Liver (tissue), 9 donors: Measurements from ENCODE around the gene TMEM245. TPM values are rescaled to one million over a fixed set of nuclear protein-coding genes. Genes with fewer than 3 reads are reported as not detected.

ENCODE experiments used
- DNase-seq: peaks from one replicate; pipeline ENCODE4 v3.0.0-alpha.2; 2017; ENCODE audit warnings: low spot score
- H3K27ac ChIP-seq, 2 donors: one replicate each; pipeline ENCODE4 v1.7.0; 2013; ENCODE audit warnings: inconsistent platforms in 2 of 2, low read length in 2 of 2, control low read depth in 1 of 2, low read depth in 1 of 2, mild to moderate bottlenecking in 1 of 2
- H3K27me3 ChIP-seq, 4 donors: one replicate each; pipeline versions ENCODE4 v1.6.1 to v1.7.0; 2013; ENCODE audit warnings: low read length in 3 of 4, inconsistent platforms in 1 of 4, mild to moderate bottlenecking in 1 of 4, moderate library complexity in 1 of 4; ENCODE audit not compliant: control insufficient read depth in 4 of 4, insufficient read depth in 4 of 4
- H3K36me3 ChIP-seq, 4 donors: one replicate each; pipeline versions ENCODE4 v1.6.1 to v1.7.0; 2013; ENCODE audit warnings: low read length in 3 of 4, mild to moderate bottlenecking in 3 of 4, low read depth in 1 of 4, moderate library complexity in 1 of 4; ENCODE audit not compliant: control insufficient read depth in 4 of 4, insufficient read depth in 3 of 4
- H3K4me1 ChIP-seq, 4 donors: one replicate each; pipeline versions ENCODE4 v1.6.1 to v1.7.0; 2013; ENCODE audit warnings: low read length in 3 of 4, mild to moderate bottlenecking in 3 of 4, moderate library complexity in 1 of 4; ENCODE audit not compliant: control insufficient read depth in 4 of 4, insufficient read depth in 4 of 4
- H3K4me3 ChIP-seq, 3 donors: one replicate each; pipeline versions ENCODE4 v1.6.1 to v1.7.0; 2013; ENCODE audit warnings: low read length in 3 of 3, control low read depth in 1 of 3, low read depth in 1 of 3, mild to moderate bottlenecking in 1 of 3
- H3K9ac ChIP-seq, 2 donors: one replicate each; pipeline ENCODE4 v1.7.0; 2013; ENCODE audit warnings: low read length in 2 of 2, mild to moderate bottlenecking in 2 of 2, moderate library complexity in 2 of 2, control low read depth in 1 of 2, low read depth in 1 of 2
- H3K9me3 ChIP-seq, 4 donors: one replicate each; pipeline versions ENCODE4 v1.6.1 to v1.7.0; 2013; ENCODE audit warnings: low read length in 3 of 4; ENCODE audit not compliant: control insufficient read depth in 4 of 4
- EGR1 ChIP-seq, 2 donors: IDR thresholded peaks; 2 replicates each; pipeline ENCODE4 v1.6.1; 2016 to 2018; ENCODE audit warnings: antibody characterized with exemption in 2 of 2, low read depth in 2 of 2
- FOXA1 ChIP-seq: IDR thresholded peaks from 2 replicates; pipeline ENCODE4 v1.6.1; 2016; ENCODE audit warnings: antibody characterized with exemption
- HNF4A ChIP-seq, 2 donors: conservative IDR thresholded peaks; 2 replicates each; pipeline ENCODE4 v1.6.1; 2016; ENCODE audit warnings: antibody characterized with exemption in 2 of 2, mild to moderate bottlenecking in 2 of 2
- JUND ChIP-seq, 2 donors: IDR thresholded peaks; 2 replicates each; pipeline ENCODE4 v1.6.1; 2016; ENCODE audit warnings: antibody characterized with exemption in 2 of 2
- MAX ChIP-seq: IDR thresholded peaks from 2 replicates; pipeline ENCODE4 v1.6.1; 2016; ENCODE audit warnings: antibody characterized with exemption
- REST ChIP-seq: IDR thresholded peaks from 2 replicates; pipeline ENCODE4 v1.6.1; 2016; ENCODE audit warnings: antibody characterized with exemption, mild to moderate bottlenecking
- RXRA ChIP-seq, 2 donors: IDR thresholded peaks; 2 replicates each; pipeline ENCODE4 v1.6.1; 2017 to 2018; ENCODE audit warnings: antibody characterized with exemption in 2 of 2, mild to moderate bottlenecking in 1 of 2
- SP1 ChIP-seq: IDR thresholded peaks from 2 replicates; pipeline ENCODE4 v1.6.1; 2018; ENCODE audit warnings: antibody characterized with exemption, mild to moderate bottlenecking
- TAF1 ChIP-seq: conservative IDR thresholded peaks from 2 replicates; pipeline ENCODE4 v1.6.1; 2016; ENCODE audit warnings: antibody characterized with exemption, mild to moderate bottlenecking
- WGBS: extraction: QIAGEN DNeasy Blood & Tissue Kit; methylation state at CpG from one replicate; pipeline ENCODE4 v1.1.7; 2013; 5-methylcytosine and 5-hydroxymethylcytosine counted together
- polyA plus RNA-seq, 2 donors: library from polyadenylated mRNA; stranded (reverse) in 1 of 2; unstranded in 1 of 2; fragments of 200-250 nt in 1 of 2; fragments of >200 nt in 1 of 2; fragmentation: Nextera tagmentation in 1 of 2; extraction: Ambion mirVana in 1 of 2; gene quantifications; one replicate each; pipeline versions ENCODE4 v1.2.1 to v1.2.3, GENCODE V29; 2013 to 2015
- total RNA-seq, 2 donors: library from RNA; depleted of rRNA; stranded (reverse); fragments of >200 nt; gene quantifications; one replicate each; pipeline ENCODE4 v1.2.3, GENCODE V29; 2014
- TF ChIP-seq, protein P1 (sequence below): fragments of 150-350 bp; IDR thresholded peaks from 2 replicates; pipeline ENCODE4 v1.5.1; 2017; ENCODE audit warnings: improper control_type of control experiment, low read depth, low read length; ENCODE audit not compliant: missing input control
- TF ChIP-seq, protein P2 (sequence below): IDR thresholded peaks from 2 replicates; pipeline ENCODE4 v1.6.1; 2016; ENCODE audit warnings: antibody characterized with exemption
- donor health status: healthy.
- donor health status: healthy.
- donor health status: healthy.
- donor health status: healthy.
- donor health status: healthy.

The TMEM245 gene
- total and polyA plus RNA-seq, 4 donors = 13.7 to 75.3 (median 31.2) TPM

GRCh38 chr9:109139851-109140250 is 20.1 kb upstream of the TMEM245 start:
- no peak for DNase-seq
- H3K9me3 ChIP-seq = no peaks in the 10 kb centered on the region
- TF ChIP-seq JUND (IDR thresholded peaks at IDR 0.05) = no peak
- TF ChIP-seq, protein P1, sequence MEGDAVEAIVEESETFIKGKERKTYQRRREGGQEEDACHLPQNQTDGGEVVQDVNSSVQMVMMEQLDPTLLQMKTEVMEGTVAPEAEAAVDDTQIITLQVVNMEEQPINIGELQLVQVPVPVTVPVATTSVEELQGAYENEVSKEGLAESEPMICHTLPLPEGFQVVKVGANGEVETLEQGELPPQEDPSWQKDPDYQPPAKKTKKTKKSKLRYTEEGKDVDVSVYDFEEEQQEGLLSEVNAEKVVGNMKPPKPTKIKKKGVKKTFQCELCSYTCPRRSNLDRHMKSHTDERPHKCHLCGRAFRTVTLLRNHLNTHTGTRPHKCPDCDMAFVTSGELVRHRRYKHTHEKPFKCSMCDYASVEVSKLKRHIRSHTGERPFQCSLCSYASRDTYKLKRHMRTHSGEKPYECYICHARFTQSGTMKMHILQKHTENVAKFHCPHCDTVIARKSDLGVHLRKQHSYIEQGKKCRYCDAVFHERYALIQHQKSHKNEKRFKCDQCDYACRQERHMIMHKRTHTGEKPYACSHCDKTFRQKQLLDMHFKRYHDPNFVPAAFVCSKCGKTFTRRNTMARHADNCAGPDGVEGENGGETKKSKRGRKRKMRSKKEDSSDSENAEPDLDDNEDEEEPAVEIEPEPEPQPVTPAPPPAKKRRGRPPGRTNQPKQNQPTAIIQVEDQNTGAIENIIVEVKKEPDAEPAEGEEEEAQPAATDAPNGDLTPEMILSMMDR = no peak
- TF ChIP-seq REST = no peak
- TF ChIP-seq SP1 = no peak
- TF ChIP-seq TAF1 = no peak
- TF ChIP-seq HNF4A (conservative IDR thresholded peaks at IDR 0.05) = no peak
- H3K27me3 ChIP-seq = no peaks in the 10 kb centered on the region
- no peak overlapping the region for H3K27ac ChIP-seq
- no peaks in the 10 kb centered on the region for H3K36me3 ChIP-seq
- no peak overlapping the region for H3K4me3 ChIP-seq
- H3K4me1 ChIP-seq = no peaks in the 10 kb centered on the region
- no peak overlapping the region for H3K9ac ChIP-seq
- 92% methylated on average over 1 of the region's 1 CpG for WGBS

GRCh38 chr9:109138421-109138820 is 18.7 kb upstream of the TMEM245 start:
- TF ChIP-seq RXRA (IDR thresholded peaks at IDR 0.05) = no peak
- TF ChIP-seq, protein P1 = no peak
- no peak for TF ChIP-seq MAX
- TF ChIP-seq EGR1 (IDR thresholded peaks at IDR 0.05; ENCODE audit: low read depth in 2 of 2) = no peak
- TF ChIP-seq FOXA1 = no peak
- TF ChIP-seq SP1 = no peak
- TF ChIP-seq HNF4A (conservative IDR thresholded peaks at IDR 0.05) = no peak
- TF ChIP-seq JUND (IDR thresholded peaks at IDR 0.05) = no peak
- TF ChIP-seq TAF1 = no peak
- TF ChIP-seq, protein P2, sequence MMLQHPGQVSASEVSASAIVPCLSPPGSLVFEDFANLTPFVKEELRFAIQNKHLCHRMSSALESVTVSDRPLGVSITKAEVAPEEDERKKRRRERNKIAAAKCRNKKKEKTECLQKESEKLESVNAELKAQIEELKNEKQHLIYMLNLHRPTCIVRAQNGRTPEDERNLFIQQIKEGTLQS = no peak
- H3K27ac ChIP-seq = no peak overlapping the region
- no peak overlapping the region for H3K4me3 ChIP-seq
- 95% methylated on average over 2 of the region's 2 CpGs for WGBS
- no peaks in the 10 kb centered on the region for H3K36me3 ChIP-seq
- no peak for DNase-seq
- H3K9ac ChIP-seq = no peak overlapping the region
- no peaks in the 10 kb centered on the region for H3K4me1 ChIP-seq
- no peaks in the 10 kb centered on the region for H3K9me3 ChIP-seq
- no peaks in the 10 kb centered on the region for H3K27me3 ChIP-seq
